Measurements from ENCODE around the gene CTSA.
"Not testable (repeated sequence)": the region's sequence is repeated elsewhere in the genome, so short reads cannot be mapped to it uniquely, and the experiment has no call there.

The CTSA gene

DNA sequence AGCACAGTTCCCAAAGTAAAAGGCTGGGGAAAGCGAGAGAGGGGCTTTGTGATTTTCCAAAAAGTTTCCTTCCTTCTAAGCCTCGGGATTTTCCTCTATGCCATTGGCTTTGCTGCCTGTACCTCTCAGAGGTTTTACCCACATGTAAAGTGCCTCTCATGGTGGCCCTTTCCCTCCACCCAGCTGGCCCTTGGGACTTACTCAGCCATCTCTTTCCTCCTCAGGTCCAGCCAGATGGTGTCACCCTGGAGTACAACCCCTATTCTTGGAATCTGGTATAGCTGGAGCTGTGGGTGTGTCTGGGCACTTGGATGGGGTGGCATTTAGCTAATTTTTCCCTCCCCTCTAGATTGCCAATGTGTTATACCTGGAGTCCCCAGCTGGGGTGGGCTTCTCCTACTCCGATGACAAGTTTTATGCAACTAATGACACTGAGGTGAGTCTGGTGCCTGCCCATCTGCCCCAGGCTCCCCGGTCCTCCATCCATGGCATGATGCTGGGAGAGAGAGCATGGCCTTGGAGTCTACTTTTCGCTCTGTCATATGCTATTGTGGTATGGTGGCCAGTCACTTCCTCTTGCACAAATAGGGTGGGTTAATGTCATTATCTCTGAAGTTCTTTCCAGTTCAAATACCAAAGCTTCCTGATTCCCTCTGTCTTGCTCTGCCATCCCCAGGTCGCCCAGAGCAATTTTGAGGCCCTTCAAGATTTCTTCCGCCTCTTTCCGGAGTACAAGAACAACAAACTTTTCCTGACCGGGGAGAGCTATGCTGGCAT is 1.1 kb downstream of the CTSA start:
- Histone ChIP-seq H3K4me3 (peak overlapping the region; percentile 53 to 93 (median 78)), H3K27ac (peak overlapping the region in 15 of 21 experiments; percentile 63 to 92 (median 82))

DNA sequence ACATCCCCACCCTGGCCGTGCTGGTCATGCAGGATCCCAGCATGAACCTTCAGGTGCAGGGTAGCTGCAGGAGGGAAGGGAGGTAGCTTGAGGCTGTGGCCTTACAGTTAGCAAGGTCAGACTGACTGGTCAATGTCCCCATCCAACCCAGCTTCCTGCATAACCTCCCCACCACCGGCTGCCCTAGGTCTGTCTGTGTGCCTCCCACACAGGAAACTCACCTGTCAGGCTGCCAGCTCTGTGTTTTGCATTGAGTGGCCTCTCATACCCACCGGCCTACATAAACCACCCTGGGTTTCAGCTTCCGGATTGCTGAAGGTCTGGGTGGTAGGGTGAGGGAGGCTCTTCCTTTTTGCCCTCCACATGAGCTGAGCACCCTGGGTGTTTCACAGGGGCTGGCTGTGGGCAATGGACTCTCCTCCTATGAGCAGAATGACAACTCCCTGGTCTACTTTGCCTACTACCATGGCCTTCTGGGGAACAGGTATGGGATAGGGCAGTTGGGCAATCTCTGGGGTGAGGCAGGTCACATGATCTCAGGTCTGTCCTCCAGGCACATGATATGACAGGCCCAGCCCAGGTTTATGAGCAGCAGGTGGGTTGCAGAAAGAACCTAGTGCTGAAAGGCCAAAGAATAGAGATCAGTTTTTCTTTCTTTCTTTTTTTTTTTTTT is 1.8 kb downstream of the CTSA start:
- Histone ChIP-seq H3K4me3 (peak overlapping the region in 1 of 7 experiments; percentile 78), H3K27ac (peak overlapping the region in 8 of 21 experiments; percentile 7 to 92 (median 36))

- H3K4me3 ChIP-seq = no peak overlapping the region
Measured at GRCh38 chr20:45893831-45894230, 2.7 kb downstream of the CTSA start.

DNA sequence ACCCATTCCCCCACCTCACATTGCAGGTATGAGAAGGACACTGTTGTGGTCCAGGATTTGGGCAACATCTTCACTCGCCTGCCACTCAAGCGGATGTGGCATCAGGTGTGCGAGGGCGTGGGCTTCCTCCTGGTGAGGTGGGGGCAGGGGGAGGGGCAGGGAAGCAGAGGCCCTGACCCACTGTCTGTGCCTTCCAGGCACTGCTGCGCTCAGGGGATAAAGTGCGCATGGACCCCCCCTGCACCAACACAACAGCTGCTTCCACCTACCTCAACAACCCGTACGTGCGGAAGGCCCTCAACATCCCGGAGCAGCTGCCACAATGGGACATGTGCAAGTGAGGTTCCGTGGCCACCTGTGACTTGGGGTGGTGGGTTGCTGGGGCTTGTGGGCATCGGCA is 3.7 kb downstream of the CTSA start:
- Histone ChIP-seq H3K4me3 (no peak overlapping the region), H3K27ac (peak overlapping the region in 1 of 21 experiments; percentile 30)

More at GRCh38 chr20:45893831-45894230, 2.7 kb downstream of the CTSA start:
- peak overlapping the region in 2 of 21 experiments; percentile 25 to 31 for H3K27ac ChIP-seq

DNA sequence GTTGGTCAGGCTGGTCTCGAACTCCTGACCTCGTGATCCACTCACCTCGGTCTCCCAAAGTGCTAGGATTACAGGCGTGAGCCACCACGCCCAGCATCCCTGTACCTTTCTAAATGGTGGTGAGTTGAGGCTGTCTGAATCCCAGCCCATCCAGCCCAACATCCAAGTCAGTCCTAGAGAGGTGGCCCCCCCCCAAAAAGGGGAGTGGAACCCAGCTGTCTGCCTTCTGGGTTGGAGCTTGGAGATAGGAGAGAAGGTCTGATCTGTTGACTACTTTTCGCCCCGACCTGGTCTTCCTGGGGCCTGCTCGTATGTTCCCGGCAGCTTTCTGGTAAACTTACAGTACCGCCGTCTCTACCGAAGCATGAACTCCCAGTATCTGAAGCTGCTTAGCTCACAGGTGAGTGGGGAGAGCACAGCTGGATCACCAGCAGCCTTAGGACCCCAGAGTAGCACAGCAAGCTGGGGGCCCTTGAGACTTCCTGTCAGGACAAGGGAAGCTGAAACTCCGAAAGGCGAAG is 5.6 kb downstream of the CTSA start:
- H3K27ac ChIP-seq = no peak overlapping the region
- no peak overlapping the region for H3K4me3 ChIP-seq

DNA sequence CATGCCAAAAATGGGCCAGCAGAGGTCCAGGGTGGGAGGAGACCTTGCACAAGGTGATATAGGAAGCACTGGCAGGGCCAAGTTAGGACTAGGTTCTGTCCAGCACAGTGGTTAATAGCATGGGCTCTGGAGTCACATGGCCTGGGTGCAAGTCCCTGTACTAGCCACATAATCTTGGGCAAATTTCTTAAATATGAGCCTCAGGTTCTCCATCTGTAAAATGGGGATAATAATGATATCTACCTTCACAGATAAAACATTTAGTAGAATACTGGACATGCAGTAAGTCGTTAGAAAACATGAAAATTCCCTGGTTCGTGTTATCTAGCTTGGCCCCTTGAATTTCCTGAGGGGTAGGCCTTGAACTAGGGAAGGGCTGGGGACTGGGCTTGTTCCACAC is 6.2 kb downstream of the CTSA start:
- Histone ChIP-seq H3K27ac (no peak overlapping the region), H3K4me3 (no peak overlapping the region)

- no peak overlapping the region for H3K4me3 ChIP-seq
- no peak overlapping the region for H3K27ac ChIP-seq
Measured at GRCh38 chr20:45897692-45898091, 6.6 kb downstream of the CTSA start.

- Histone ChIP-seq H3K27ac (no peak overlapping the region), H3K4me3 (no peak overlapping the region)
Measured at GRCh38 chr20:45898285-45898684, 7.2 kb downstream of the CTSA start.

- Histone ChIP-seq H3K4me3 (no peak overlapping the region), H3K27ac (no peak overlapping the region)
Measured at GRCh38 chr20:45899046-45899835, 8.1 kb downstream of the CTSA start.

GRCh38 chr20:45901332-45901731 is 10.2 kb downstream of the CTSA start:
- H3K27ac ChIP-seq, H3K4me3 ChIP-seq: not testable (repeated sequence)

DNA sequence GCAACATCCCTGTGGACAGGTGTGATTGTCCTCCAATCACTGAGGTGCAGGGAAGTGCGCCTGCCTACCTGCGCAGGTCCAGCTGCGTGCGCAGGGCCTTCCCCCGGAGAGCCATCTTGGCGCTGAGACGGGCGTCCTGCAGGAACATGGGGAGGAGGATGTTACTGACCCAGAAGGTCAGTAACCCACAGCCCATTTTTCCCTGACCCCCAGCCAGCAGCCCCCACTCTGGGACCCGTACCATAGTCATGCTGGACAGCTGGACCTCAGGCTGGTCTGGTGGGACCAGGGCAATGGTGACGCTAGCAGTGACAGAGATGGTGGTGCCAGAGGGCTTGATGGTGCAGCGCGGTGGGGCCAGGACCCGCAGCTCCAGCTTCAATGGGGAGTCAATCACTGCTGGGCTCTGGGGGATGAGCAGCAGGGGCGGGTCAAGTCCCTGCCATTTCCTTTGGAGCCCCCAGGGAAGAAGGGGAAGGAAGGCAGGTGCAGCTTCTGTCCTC is 11.1 kb downstream of the CTSA start:
- Histone ChIP-seq H3K27ac (no peak overlapping the region), H3K4me3 (no peak overlapping the region)

- Histone ChIP-seq H3K27ac (no peak overlapping the region), H3K4me3 (no peak overlapping the region)
Measured at GRCh38 chr20:45904583-45905504, 13.7 kb downstream of the CTSA start.

DNA sequence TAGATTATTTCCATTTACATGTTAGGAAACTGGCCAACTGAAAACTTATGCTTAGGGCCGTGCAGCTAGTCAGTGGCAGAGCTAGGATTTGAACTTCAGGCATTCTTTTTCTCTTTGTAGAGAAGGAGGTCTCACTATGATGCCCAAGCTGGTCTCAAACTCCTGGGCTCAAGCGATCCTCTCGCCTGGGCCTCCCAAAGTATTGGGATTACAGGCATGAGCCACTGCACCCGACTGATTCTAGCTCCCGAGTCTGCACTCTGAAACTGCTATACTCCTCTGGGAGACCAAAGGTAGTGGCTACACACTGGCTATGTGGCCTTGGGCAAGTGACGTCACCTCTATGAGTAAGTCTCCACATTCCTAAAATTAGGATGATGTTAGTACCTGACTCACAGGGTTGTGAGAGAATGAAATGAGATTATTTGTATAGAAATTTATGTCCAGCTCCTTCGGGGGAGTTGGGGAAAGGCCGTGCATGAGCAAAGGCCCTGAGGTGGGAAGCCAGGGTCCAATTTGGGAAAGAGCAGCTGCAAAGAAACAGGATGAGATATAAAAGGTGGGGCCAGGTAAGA is 14.5 kb downstream of the CTSA start:
- H3K27ac ChIP-seq = no peak overlapping the region
- H3K4me3 ChIP-seq = no peak overlapping the region

DNA sequence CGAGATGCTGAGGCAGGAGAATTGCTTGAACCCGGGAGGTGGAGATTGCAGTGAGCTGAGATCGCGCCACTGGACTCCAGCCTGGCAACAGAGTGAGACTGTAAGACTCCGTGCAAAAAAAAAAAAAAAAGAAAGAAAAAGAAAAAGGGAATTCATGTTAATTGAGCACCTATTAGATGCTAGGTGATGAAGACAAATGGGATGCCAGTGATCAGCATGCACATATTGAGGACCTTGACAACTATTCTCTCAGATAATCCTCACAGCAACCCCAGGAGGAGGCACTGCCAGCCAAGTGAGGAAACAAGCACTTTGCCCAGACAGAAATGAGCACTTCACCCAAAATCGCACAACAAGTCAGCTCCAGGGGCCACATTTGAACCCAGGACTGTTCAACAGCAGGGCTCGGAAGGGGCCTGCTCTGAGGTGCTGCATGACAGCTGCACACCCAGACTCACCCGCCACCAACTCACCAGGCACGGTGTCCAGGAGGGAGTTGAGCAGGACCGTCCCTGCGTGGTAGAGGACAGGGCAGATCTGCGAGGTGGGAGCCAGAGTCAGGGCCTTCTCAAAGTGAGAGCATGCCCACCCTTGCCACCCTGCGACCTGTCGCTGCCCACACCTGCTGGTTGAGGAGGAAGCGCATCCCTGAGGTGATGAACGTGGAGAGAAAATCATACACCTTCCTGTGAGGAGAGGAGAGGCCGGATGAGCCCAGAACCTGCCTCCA is 16.2 kb downstream of the CTSA start:
- Histone ChIP-seq H3K4me3 (no peak overlapping the region), H3K27ac (no peak overlapping the region)

DNA sequence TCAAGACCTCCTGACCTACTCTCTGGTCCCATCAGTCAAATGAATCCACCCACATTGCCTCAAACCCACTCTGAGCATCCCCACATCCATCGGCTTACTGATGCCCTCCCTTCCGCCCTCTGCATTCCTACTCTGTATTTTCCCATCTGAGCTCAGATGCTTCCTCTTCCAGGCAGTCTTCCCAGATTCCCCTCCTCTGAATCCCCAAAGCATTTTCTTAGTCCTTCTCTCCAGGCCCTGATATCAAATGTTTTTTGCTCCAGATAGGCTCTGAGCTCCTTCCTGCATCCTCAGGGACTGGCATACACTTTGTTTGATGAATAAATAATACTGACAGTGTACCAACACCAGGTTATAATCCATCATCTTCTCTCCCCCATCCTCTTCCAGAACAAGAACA is 16.9 kb downstream of the CTSA start:
- Histone ChIP-seq H3K27ac (no peak overlapping the region), H3K4me3 (no peak overlapping the region)

GRCh38 chr20:45909336-45909808 is 18.2 kb downstream of the CTSA start:
- Histone ChIP-seq H3K4me3 (no peak overlapping the region), H3K27ac (peak overlapping the region in 1 of 21 experiments; percentile 5)

DNA sequence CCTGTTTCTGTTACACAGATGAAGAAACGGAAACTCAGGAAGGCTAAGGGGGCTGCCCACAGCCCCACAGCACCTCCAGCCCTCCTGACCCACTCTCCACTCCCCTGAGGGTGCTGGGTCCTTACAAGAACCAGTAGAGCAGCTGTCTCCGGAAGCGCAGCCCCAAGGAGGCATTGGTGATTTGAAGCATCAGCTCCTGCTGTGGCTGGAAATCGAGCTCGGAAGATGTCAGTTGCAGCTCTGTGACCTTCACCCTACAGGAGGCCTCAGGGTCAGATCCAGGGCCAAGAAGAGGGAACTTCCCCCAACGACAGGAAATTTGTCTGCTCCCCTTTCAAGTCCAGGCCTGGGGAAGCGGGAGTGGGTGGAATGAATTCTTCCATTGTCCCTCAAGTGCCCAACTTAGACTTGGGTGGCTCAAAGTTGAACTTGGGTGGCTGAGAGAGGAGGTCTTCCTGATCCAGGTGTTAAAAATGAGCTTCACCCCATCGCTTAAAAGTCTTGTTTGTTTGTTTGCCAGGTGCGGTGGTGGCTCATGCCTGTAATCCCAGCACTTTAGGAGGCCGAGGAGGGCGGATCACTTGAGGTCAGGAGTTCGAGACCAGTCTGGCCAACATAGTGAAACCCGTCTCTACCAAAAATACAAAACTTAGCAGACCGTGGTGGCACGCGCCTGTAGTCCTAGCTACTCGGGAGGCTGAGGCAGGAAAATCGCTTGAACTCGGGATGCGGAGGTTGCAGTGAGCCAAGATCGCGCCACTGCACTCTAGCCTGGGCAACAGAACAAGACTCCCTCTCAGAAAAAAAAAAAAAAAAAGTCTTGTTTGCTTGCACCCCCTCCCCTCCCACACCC is 18.9 kb downstream of the CTSA start:
- H3K4me3 ChIP-seq = peak overlapping the region in 1 of 7 experiments; percentile 53
- peak overlapping the region in 3 of 21 experiments; percentile 1 to 16 (median 5) for H3K27ac ChIP-seq

Measured in skin epidermis (tissue), 12 donors.